GM19463 (cell line): Measurements from ENCODE around the gene TIAM2.
"Not testable (repeated sequence)": the region's sequence is repeated elsewhere in the genome, so short reads cannot be mapped to it uniquely, and the experiment has no call there.

Source experiments
- ATAC-seq: cut with Tn5 transposase; IDR thresholded peaks from one replicate; pipeline ENCODE4 v1.9.1; 2021; ENCODE audit warnings: mild to moderate bottlenecking, moderate library complexity; ENCODE audit not compliant: unreplicated experiment

The TIAM2 gene

DNA sequence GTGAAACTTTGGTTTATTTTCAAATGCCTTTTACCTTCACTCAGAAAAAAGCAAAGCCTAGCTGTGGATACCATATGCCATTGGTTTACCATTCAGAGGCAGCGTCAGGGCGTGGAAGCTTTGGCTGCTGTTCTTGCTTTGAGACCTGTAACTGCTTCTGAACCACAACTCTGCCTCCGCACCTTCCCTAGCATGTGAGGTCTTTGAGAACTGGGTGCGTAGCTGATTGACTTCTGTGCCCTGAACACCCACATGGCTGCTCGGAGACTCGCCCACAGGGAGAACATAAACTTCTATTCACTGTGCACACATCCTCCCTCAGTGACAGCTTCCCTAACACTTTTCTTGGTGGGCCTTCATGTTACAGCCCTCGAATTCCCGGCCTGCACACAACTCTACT lies 257.5 kb downstream of the TIAM2 start:
- no peak for ATAC-seq

GRCh38 chr6:155253337-155253736 lies 258.2 kb downstream of the TIAM2 start:
- ATAC-seq, result no peak

DNA sequence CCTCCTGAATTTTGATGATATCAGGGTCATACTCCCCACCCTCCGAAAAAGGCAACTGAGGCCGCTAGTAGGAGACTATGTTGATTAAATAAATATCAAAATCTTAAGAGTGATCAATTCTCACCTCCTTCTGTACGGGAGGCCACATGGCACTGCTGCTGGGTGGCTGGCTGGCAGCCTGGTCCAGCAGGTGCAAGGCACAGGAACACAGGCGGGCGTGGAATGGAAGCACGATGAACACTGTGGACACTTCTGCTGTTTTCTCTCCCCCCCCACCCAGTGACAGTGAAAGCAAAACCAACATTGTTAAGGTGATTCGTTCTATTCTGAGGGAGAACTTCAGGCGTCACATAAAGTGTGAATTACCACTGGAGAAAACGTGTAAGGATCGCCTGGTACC lies 259.0 kb downstream of the TIAM2 start:
- no peak for ATAC-seq

DNA sequence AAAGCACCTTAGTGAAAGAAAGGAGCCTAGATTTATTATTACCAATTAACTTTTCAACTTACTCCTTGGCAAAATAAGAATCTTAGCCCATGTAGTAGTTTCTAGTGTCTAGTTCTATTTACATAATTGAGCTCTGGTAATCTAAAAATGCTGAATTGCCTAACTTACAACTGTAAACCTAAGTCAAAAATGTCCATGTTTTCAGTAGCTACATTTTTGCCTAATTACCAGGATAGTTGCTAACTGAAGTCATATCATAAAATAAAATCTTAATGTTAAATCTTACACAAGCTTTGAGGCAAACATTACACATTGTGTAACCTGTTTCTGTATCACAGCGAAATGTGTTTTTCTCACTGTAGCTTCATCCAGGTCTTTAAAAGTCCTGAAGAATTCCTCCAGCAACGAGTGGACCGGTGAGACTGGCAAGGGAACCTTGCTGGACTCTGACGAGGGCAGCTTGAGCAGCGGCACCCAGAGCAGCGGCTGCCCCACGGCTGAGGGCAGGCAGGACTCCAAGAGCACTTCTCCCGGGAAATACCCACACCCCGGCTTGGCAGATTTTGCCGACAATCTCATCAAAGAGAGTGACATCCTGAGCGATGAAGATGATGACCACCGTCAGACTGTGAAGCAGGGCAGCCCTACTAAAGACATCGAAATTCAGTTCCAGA lies 261.1 kb downstream of the TIAM2 start:
- no peak for ATAC-seq

DNA sequence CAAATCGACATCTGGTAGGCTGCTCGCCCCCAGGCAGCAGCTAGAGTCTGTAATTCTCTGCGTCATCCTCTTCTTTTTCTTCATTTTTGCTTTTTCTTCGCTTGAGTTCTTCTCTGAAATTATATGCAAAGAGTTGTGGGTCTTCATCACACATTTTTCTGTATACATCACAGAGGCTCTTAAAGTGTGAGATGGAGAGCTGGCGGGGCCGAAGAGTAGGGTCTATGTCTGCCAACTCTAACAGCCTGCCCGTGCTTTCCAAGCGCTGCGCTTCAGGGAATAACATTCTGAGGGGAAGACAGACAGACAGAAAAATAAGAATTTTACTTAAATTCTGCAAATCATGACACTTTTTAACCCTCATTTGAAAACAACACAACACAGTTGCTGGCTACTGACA lies 262.7 kb downstream of the TIAM2 start:
- no peak for ATAC-seq

DNA sequence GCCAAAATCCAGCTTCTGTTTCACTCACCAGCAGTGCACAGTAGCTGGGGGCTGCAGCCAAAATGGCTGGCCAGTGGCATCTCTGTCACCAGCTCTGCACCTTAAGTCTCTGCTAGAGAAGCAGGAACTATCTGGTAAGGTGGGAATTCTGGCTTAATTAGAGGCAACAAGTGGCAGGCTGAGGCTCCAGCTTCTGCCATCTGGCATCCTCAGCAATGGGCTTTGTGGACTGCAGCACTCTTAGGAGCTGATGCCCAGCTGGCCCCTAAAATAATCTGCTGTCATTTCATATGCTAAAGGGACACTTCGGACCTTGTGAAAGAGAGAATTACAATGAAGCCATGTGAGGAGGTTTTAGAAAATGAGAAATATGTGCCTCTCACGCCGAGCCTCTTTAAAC lies 264.1 kb downstream of the TIAM2 start:
- ATAC-seq, result no peak

- no peak for ATAC-seq
These were observed 264.8 kb downstream of the TIAM2 start for GRCh38 chr6:155259897-155260296.

DNA sequence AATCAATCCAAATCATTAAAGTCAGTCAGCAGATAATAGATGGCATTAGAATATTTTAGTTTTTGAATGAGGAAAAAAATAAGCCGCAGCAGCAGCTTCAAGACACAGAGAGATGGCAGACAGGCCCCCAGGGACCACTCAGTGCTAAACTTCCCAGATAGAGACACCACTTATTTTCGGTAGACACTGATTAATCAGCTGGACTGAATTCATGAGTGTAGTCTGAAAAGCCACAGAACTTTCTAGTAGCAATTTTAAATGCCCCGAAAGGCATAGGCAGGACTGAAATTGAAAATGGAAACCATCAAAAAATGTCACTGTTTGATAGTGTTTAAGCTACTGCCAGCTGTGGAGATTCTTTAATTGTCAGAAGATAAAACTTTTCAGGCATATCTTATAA lies 265.6 kb downstream of the TIAM2 start:
- peak; percentile 75 for ATAC-seq

- no peak for ATAC-seq
These were observed 266.2 kb downstream of the TIAM2 start for GRCh38 chr6:155261111-155261900.

DNA sequence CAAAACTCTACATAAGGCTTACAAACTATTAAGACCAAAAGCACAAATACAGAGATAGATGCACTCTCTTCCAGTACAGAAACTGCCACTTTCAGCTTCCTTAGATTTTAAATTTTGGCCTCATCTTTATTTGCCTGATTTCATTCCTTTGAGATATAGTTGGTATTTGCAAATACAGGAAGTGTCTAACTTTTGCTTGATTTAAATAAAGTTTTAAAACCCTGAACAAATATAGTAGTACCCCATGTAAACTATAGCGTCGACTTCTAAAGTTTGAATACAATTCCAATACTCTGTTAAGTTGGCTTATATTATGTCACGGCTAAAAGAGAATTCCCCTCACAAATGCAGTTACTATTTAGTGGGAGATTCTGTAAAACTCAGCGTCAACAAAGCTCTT lies 267.5 kb downstream of the TIAM2 start:
- ATAC-seq, result no peak

DNA sequence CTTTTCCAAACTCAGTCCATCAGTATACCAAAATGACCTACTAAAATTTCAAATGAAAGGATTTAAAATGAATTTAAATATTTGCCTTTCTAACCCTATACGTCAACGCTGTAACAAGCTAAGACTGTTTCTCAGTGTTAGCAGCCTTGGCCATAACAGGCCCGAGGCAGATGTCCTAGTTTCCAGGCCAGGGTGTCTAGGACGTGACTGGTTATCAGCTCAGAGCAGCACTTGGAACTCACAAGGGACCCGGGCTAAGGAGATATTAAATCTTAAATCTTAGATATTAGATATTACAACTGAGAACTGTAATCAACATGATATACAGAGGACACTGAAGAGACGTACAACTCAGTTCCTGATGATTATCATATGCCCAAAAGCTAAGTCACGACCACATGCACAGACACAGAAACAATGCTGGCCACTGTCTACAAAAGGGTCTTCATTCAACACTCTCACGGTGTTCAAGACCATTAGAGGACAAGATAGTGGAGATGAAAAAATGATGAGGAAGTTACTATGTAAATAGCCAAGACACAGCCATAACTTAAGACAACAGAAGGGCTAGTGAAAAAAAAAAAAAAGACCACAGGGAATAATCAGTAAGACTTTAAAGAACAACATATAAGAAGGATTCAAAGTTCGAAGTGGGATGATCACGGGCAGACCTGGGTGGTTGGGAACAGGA lies 268.4 kb downstream of the TIAM2 start, which contains the start of gene CLDN20:
Gene CLDN20 (plus strand): TSS at position 641 of the 691 bp plus-strand sequence. CDS start 11,707 bp downstream, outside the sequence.
- no peak for ATAC-seq

DNA sequence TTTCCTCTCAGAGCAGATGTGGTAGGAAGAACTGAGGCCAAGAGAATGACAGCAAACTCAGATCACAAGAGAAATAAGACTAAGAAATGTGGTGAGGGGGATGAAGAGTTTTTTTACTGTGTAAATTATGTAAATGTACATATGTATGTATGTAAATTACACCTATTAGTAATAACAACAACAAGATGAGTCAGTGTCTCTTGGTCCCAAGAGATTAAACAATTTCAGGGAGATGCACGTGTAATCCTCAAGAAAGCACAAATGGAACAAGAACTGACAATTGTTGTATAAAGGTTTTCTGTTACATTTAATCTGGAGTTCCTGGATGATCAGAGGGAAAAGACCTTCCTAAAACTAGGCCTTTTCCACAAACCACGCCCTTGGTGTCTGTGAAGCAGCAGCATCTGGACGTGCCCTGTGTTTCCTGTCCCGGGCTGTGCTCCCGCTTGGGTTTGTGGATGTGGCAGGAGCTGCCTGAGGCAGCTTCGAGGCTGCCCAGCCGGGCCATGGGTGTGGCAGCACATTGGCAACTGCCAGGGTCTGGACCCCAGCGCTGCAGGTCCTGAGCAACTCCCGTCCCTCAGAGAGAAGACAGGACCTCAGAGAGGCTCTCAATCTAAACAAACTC lies 269.7 kb downstream of the TIAM2 start:
- ATAC-seq, result no peak

- ATAC-seq, result no peak
These were observed 270.9 kb downstream of the TIAM2 start for GRCh38 chr6:155265843-155266535.

DNA sequence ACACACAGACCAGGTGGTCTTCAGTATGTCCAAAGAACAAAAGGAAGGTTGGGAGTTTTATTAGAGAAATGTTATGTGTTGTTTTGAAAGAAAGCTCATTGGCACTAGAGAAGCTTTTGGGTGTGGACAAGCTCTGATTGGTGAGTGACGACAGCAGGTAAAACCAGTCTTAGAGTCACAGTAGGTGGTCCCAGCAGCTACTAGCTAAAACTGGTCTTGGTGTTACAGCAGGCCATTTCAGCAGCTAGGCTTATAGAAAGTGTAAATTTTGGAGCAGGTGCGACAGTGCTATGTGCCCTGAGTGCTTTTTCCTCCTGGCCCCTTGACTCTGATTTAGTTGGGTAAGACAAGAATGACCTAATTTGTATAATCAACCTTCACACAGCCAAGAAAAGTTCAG lies 272.3 kb downstream of the TIAM2 start:
- no peak for ATAC-seq

- ATAC-seq, result not testable (repeated sequence)
These were observed 273.2 kb downstream of the TIAM2 start for GRCh38 chr6:155268088-155268867.

DNA sequence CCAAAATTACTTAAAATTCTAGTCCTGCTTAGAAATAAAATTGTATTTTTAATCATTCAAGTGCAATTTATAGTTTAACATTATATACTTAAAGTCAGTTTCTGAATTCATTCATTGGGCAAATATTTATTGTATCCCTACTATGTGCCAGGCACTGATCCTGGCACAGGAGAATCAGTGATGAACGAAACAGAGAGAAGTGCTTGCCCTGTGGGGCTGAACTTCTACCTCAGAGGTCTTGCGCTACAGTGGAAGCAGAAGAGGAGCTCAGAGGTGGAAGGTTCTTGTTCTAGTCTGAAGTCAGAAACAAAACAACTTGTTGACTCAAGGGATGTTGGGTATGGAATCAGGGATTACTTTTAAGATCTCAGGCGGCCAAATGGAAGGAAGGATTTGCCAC lies 274.6 kb downstream of the TIAM2 start:
- no peak for ATAC-seq

DNA sequence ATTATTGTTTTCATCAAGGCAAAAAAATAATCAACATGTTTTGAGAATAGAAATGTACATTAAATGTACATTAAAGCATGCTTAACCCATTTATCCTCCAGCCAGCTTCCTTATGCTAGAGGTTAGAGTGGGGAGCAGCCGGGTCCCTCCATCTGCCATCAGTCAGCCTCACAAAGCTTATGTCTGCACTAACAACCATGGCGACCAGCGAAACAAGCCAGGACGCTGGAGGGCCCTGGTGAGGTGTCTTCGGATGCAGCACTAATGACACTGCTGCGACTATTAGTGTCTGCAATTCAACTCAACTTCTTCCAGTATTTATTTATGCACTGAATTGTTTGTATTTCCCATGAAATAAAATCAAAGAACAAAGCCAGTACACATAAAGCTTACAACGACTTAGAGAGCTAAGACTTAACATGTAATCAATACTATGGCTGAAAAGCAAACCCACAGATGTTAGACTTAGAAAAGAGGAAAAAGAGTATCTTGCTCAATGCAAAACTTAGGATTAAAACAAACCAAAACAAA lies 275.5 kb downstream of the TIAM2 start:
- no peak for ATAC-seq

DNA sequence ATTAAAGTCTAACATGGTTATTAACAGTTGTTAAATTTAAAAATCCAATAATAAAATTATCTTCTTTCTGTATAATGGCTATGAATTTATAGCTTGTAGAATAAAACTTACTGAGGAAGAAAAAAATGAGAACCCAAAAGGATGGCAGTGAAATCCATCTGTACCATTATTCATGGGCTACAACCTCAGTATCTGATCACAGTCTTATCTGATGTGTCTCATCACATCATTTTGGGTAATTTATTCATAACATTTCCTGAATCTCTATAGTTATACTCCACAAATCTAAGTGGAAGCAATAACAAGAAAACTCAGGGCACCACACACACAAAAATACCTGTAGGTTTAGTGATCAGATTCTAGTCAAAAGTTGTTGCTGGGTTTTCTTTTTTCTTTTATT lies 276.0 kb downstream of the TIAM2 start:
- ATAC-seq, result no peak

- ATAC-seq, result no peak
These were observed 277.5 kb downstream of the TIAM2 start for GRCh38 chr6:155272353-155273232.
